B cell (primary cell): Measurements from ENCODE around the gene A1BG. TPM values are rescaled to one million over a fixed set of nuclear protein-coding genes. Genes with fewer than 3 reads are reported as not detected.
"Not testable (repeated sequence)": the region's sequence is repeated elsewhere in the genome, so short reads cannot be mapped to it uniquely, and the experiment has no call there.

Experiments used
- ATAC-seq: fragments of 200-7000 bp; cut with Tn5 transposase; one replicate; pipeline ENCODE4 v1.10.0; 2021; ENCODE audit warnings: low read depth, mild to moderate bottlenecking, moderate number of reproducible peaks, moderate library complexity
- CTCF ChIA-PET: fragments of 350-600 bp; sonication (Branson Sonifier 250); formaldehyde crosslinking; loops from one replicate; lab custom pipeline; 2021; ENCODE audit warnings: antibody characterized with exemption, inconsistent platforms; lab: Charles Lee
- POLR2A ChIA-PET: fragments of 350-600 bp; sonication (Branson Sonifier 250); formaldehyde crosslinking; loops from one replicate; lab custom pipeline; 2021; ENCODE audit warnings: antibody characterized with exemption; lab: Charles Lee
- DNase-seq: peaks from one replicate; pipeline ENCODE4 v3.0.0; 2013
- H2AFZ ChIP-seq: 2 replicates; pipeline ENCODE4 v1.6.1; 2012; ENCODE audit warnings: mild to moderate bottlenecking, low read depth, low read length; ENCODE audit not compliant: insufficient read depth, poor library complexity, severe bottlenecking
- H3K27ac ChIP-seq, 2 donors: 1 replicate in 1 of 2; 2 replicates in 1 of 2; pipeline ENCODE4 v1.5.1; 2012 to 2013; ENCODE audit warnings: low read length in 2 of 2, mild to moderate bottlenecking in 2 of 2, moderate library complexity in 1 of 2
- H3K27me3 ChIP-seq, 4 experiments: fragments of 200-600 bp in 1 of 4; sonication (generic) in 1 of 4; replicated peaks in 1 of 4; 1 replicate in 2 of 4; 2 replicates in 2 of 4; pipeline versions ENCODE4 v1.6.1 to v1.7.0; 2013 to 2016; ENCODE audit warnings: low read length in 3 of 4, mild to moderate bottlenecking in 2 of 4, mixed read lengths in 1 of 4, moderate library complexity in 1 of 4; ENCODE audit not compliant: insufficient read depth in 4 of 4, control insufficient read depth in 3 of 4; ENCODE audit errors: control extremely low read depth in 1 of 4
- H3K36me3 ChIP-seq, 2 experiments: replicated peaks in 1 of 2; 1 replicate in 1 of 2; 2 replicates in 1 of 2; pipeline versions ENCODE4 v1.6.1 to v1.7.1; 2013; ENCODE audit warnings: low read length in 1 of 2; ENCODE audit not compliant: insufficient read depth in 2 of 2, control insufficient read depth in 1 of 2; ENCODE audit errors: control extremely low read depth in 1 of 2, extremely low read depth in 1 of 2
- H3K4me1 ChIP-seq, 2 donors: fragments of 200-600 bp in 1 of 2; sonication (generic) in 1 of 2; 1 replicate in 1 of 2; 2 replicates in 1 of 2; pipeline versions ENCODE4 v1.5.1 to v1.6.1; 2013 to 2017; ENCODE audit warnings: low read length in 2 of 2; ENCODE audit not compliant: control insufficient read depth in 2 of 2, insufficient read depth in 2 of 2
- H3K4me2 ChIP-seq: replicated peaks from 2 replicates; pipeline ENCODE3; 2012; ENCODE audit warnings: mild to moderate bottlenecking, low read depth, low read length; ENCODE audit not compliant: poor library complexity, severe bottlenecking
- H3K4me3 ChIP-seq, 5 experiments: fragments of 200-600 bp in 1 of 5; sonication (generic) in 1 of 5; 1 replicate in 3 of 5; 2 replicates in 2 of 5; pipeline versions ENCODE4 v1.5.1 to v1.7.0; 2011 to 2016; ENCODE audit warnings: low read length in 4 of 5, mild to moderate bottlenecking in 4 of 5, low read depth in 2 of 5, control low read depth in 1 of 5, moderate library complexity in 1 of 5; ENCODE audit not compliant: insufficient read depth in 1 of 5; ENCODE audit errors: control extremely low read depth in 1 of 5, extremely low read depth in 1 of 5
- H3K79me2 ChIP-seq: fragments of 200-600 bp; sonication (generic); one replicate; pipeline ENCODE4 v1.6.0; 2016; ENCODE audit warnings: low read length; ENCODE audit not compliant: control insufficient read depth, insufficient read depth
- H3K9ac ChIP-seq: fragments of 200-600 bp; sonication (generic); 2 replicates; pipeline ENCODE4 v1.6.1; 2017; ENCODE audit warnings: mild to moderate bottlenecking, low read length, moderate library complexity
- H3K9me3 ChIP-seq, 3 donors: one replicate each; pipeline versions ENCODE4 v1.6.1 to v1.7.1; 2013; ENCODE audit warnings: low read length in 2 of 3; ENCODE audit not compliant: control insufficient read depth in 2 of 3, insufficient read depth in 1 of 3; ENCODE audit errors: control extremely low read depth in 1 of 3
- H4K20me1 ChIP-seq: 2 replicates; pipeline ENCODE4 v1.6.0; 2012; ENCODE audit warnings: mild to moderate bottlenecking, low read length; ENCODE audit not compliant: insufficient read depth, control insufficient read depth, poor library complexity, severe bottlenecking
- H3K27ac Mint-ChIP-seq: one replicate; pipeline ENCODE4 v1.8.0; 2021; ENCODE audit warnings: mixed read lengths
- H3K27me3 Mint-ChIP-seq: one replicate; pipeline ENCODE4 v1.8.0; 2021; ENCODE audit warnings: mixed read lengths
- H3K4me1 Mint-ChIP-seq: one replicate; pipeline ENCODE4 v1.8.0; 2021; ENCODE audit warnings: mixed read lengths
- H3K4me3 Mint-ChIP-seq: one replicate; pipeline ENCODE4 v1.8.0; 2021; ENCODE audit warnings: mixed read lengths
- H3K9me3 Mint-ChIP-seq: one replicate; pipeline ENCODE4 v1.8.0; 2022; ENCODE audit warnings: mixed read lengths; ENCODE audit not compliant: insufficient read depth
- CTCF ChIP-seq: fragments of 200-600 bp; IDR thresholded peaks from one replicate; pipeline ENCODE4 v1.8.0; 2022; ENCODE audit warnings: antibody characterized with exemption, mild to moderate bottlenecking
- EZH2 ChIP-seq: IDR thresholded peaks from 2 replicates; pipeline ENCODE4 v1.6.1; 2012; ENCODE audit warnings: borderline replicate concordance, low read depth, mild to moderate bottlenecking, moderate library complexity, low read length; ENCODE audit not compliant: insufficient read depth, poor library complexity, severe bottlenecking
- WGBS: methylation state at CpG from one replicate; pipeline ENCODE4 v1.1.5; 2013; ENCODE audit warnings: missing lambda C conversion rate; ENCODE audit not compliant: insufficient coverage; 5-methylcytosine and 5-hydroxymethylcytosine counted together
- intact Hi-C: fragments of 100-400 bp; cut with micrococcal nuclease; formaldehyde crosslinking; loops from one replicate; pipeline ENCODE4 v1.10.0; 2022
- polyA plus RNA-seq: library from polyadenylated mRNA; depleted of rRNA; stranded (reverse); fragments of >200 nt; gene quantifications from 2 replicates; pipeline ENCODE4 v1.2.3, GENCODE V29; 2012
- total RNA-seq, 2 donors: library from RNA; stranded (reverse); fragments of 120-200 nt in 1 of 2; gene quantifications; 1 replicate in 1 of 2; 2 replicates in 1 of 2; pipeline versions ENCODE4 v1.2.3 to v1.2.4, GENCODE V29; 2013 to 2022

The A1BG gene
- total and polyA plus RNA-seq, 2 donors (not counting 1 experiment from before 2014, with no cell fraction given) = 18.4 to 52.6 TPM

DNA sequence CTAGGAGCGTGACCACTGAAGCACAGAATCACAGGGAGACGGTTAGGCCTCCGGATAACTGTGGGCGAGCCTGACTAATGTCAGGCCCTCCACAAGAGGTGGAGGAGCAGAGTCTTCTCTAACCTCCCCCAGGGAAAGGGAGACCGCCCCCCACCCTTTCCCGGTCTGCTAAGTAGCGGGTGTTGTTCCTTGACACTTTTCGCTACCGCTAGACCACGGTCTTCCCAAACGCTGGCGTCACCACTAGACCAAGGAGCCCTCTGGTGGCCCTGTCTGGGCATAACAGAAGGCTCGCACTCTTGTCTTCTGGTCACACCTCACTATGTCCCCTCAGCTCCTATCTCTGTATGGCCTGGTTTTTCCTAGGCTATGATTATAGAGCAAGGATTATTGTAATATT, 42.6 kb downstream of the A1BG start:
- CTCF ChIA-PET, H3K4me3 Mint-ChIP-seq, POLR2A ChIA-PET, H3K27ac ChIP-seq, H2AFZ ChIP-seq, ATAC-seq, H3K9me3 ChIP-seq, H3K4me2 ChIP-seq, H3K9me3 Mint-ChIP-seq, DNase-seq, H3K4me1 ChIP-seq, H3K27ac Mint-ChIP-seq, H3K27me3 ChIP-seq, H3K9ac ChIP-seq, H3K4me3 ChIP-seq, intact Hi-C loops, H3K27me3 Mint-ChIP-seq: not testable (repeated sequence)
- H3K79me2 ChIP-seq = peaks cover 37% of the 10 kb centered on the region
- WGBS = 86% methylated on average over 7 of the region's 13 CpGs
- peaks cover 1 to 68% of the 10 kb centered on the region in 2 experiments for H3K36me3 ChIP-seq
- peak; percentile 41 for TF ChIP-seq CTCF
- peaks cover 11% of the 10 kb centered on the region for H4K20me1 ChIP-seq
- peaks cover 22% of the 10 kb centered on the region for H3K4me1 Mint-ChIP-seq

DNA sequence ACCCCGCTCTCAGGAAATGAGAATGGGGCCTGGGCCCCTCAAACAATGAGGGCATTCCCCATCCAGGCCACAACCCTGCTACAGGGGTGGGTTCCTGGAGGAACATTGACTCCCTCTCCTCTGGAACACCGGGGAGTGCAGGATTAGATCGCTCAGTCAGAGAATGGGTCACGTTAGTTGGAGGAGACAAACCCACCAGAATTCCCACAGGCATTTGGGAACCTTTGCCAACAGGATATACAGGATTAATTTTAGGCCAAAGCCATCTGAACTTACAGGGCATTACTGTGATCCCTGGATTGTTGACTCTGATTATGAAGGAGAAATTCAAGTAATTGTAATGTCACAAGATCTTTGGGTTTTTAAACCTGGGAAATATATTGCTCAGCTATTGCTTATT, 45.6 kb downstream of the A1BG start:
- intact Hi-C loops = loop anchor here (5.0 kb wide), 1 partner anchor 1635 kb away; the partner anchor contains the start of gene ZNF835
- peaks cover 11% of the 10 kb centered on the region for H4K20me1 ChIP-seq
- H3K4me1 Mint-ChIP-seq = peaks cover 36% of the 10 kb centered on the region
- peaks cover 41% of the 10 kb centered on the region for H3K79me2 ChIP-seq
- ATAC-seq (no peak), DNase-seq (no peak)
- H3K36me3 ChIP-seq = peaks cover 0 to 43% of the 10 kb centered on the region in 2 experiments
- TF ChIP-seq EZH2 (no peak), CTCF (no peak)
- peaks cover 0 to 6% (median 0%) of the 10 kb centered on the region in 3 donors for H3K9me3 ChIP-seq
- H3K9me3 Mint-ChIP-seq = no peaks in the 10 kb centered on the region
- peak overlapping the region; percentile 23 for H3K4me3 Mint-ChIP-seq
- H2AFZ ChIP-seq = no peak overlapping the region
- H3K4me2 ChIP-seq = no peak overlapping the region
- H3K4me1 ChIP-seq = peaks cover 15 to 18% of the 10 kb centered on the region in 2 donors
- WGBS = 100% methylated on average over 2 of the region's 4 CpGs
- no peaks in the 10 kb centered on the region for H3K27me3 ChIP-seq
- no peak overlapping the region for H3K27ac ChIP-seq
- H3K27ac Mint-ChIP-seq = no peak overlapping the region
- H3K9ac ChIP-seq = no peak overlapping the region
- no peak overlapping the region for H3K4me3 ChIP-seq
- ChIA-PET CTCF (no interaction called here), POLR2A (no interaction called here)
- no peaks in the 10 kb centered on the region for H3K27me3 Mint-ChIP-seq
